ENCODE results near the gene MEGF9. TPM values are rescaled to one million over a fixed set of nuclear protein-coding genes. Genes with fewer than 3 reads are reported as not detected.

Gene MEGF9
- total and polyA plus RNA-seq, 2 donors (not counting 3 experiments of a cell fraction or from before 2014, with no cell fraction given) = 4.0 to 13.0 TPM

DNA sequence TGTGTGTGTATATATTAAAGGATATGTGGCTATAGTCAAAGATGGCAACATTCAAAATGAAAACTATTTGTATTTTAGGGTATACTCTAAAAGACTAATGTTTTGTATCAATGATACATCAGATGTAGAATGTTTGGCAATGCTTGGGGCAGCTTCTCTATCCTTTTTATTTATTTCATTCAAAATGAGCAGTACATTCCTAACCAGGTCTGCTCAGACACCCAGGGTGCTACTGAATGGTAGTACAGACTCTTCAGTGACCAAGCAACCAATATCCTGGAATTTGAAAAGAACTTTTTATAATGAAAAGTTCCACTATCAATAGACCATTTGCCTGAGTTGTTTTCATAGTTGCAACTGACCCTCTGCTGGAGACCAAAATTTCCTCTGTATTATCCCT, 23.9 kb downstream of the MEGF9 start:
- H3K4me1 ChIP-seq (ENCODE audit: control insufficient read depth, extremely low read depth, insufficient read depth, low read length) = peaks cover 8% of the 10 kb centered on the region
- no TSS peak for BruUV-seq (replicated peaks)
- H4K20me1 ChIP-seq (replicated peaks; ENCODE audit: control insufficient read depth, extremely low read depth, insufficient read depth, low read length) = no peaks in the 10 kb centered on the region
- H2AFZ ChIP-seq (ENCODE audit: low read depth, low read length) = no peak overlapping the region
- dilution Hi-C loops (cut with MboI; ENCODE audit: extremely low pct_ligation_motif_present, low sequenced_read_pairs) (no loop called here), intact Hi-C loops (cut with micrococcal nuclease) (no loop called here)
- ChIA-PET CTCF (no interaction called here), POLR2A (no interaction called here)
- FAIRE-seq (no peak), DNase-seq (ENCODE audit: low read depth, low spot score) (no peak)
- H3K9ac ChIP-seq (replicated peaks; ENCODE audit: extremely low read depth, insufficient read depth, low read length) = no peak overlapping the region
- H3K27me3 ChIP-seq (ENCODE audit: control insufficient read depth in 2 of 2, insufficient read depth in 2 of 2, low read length in 2 of 2) = no peaks in the 10 kb centered on the region
- no peaks in the 10 kb centered on the region for H3K36me3 ChIP-seq (ENCODE audit: control insufficient read depth in 2 of 2, extremely low read depth in 1 of 2, insufficient read depth in 2 of 2, low read length in 2 of 2)
- H3K9me3 ChIP-seq (replicated peaks; ENCODE audit: control insufficient read depth, insufficient read depth, low read length) = no peaks in the 10 kb centered on the region
- TF ChIP-seq, protein P1, sequence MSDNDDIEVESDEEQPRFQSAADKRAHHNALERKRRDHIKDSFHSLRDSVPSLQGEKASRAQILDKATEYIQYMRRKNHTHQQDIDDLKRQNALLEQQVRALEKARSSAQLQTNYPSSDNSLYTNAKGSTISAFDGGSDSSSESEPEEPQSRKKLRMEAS (IDR thresholded peaks at IDR 0.05; ENCODE audit: insufficient read depth, insufficient read length) = no peak
- TF ChIP-seq POLR2AphosphoS5 (IDR thresholded peaks at IDR 0.05; ENCODE audit: insufficient read depth, low read depth, low read length) = no peak
- no peak for TF ChIP-seq MYC (IDR thresholded peaks at IDR 0.05; ENCODE audit: low read depth, low read length)
- no peak for TF ChIP-seq POLR2A (IDR thresholded peaks at IDR 0.05; ENCODE audit: low read depth, low read length)
- no peak for TF ChIP-seq JUN (IDR thresholded peaks at IDR 0.05; ENCODE audit: borderline replicate concordance, insufficient read depth, insufficient read length, low read depth)
- TF ChIP-seq FOS (IDR thresholded peaks at IDR 0.05; ENCODE audit: borderline replicate concordance, insufficient read depth, low read length) = no peak
- no peak for TF ChIP-seq CTCF (IDR thresholded peaks at IDR 0.05; ENCODE audit: extremely low read depth in 1 of 2, insufficient read depth in 1 of 2, low read depth in 1 of 2, low read length in 2 of 2)
- no peak for TF ChIP-seq GATA2 (IDR thresholded peaks at IDR 0.05; ENCODE audit: insufficient read depth, insufficient read length, low read depth, low read length)
- no peak for TF ChIP-seq EZH2 (IDR thresholded peaks at IDR 0.05; ENCODE audit: borderline replicate concordance, low read depth, low read length, severe bottlenecking)
- no peak overlapping the region for H3K27ac ChIP-seq (ENCODE audit: insufficient read depth, low read depth, low read length)
- H3K4me2 ChIP-seq (ENCODE audit: insufficient read depth, low read length) = no peak overlapping the region
- no peaks in the 10 kb centered on the region for H3K79me2 ChIP-seq (ENCODE audit: control insufficient read depth, insufficient read depth, low read length)
- H3K4me3 ChIP-seq (replicated peaks in 1 of 3; ENCODE audit: insufficient read depth in 1 of 3, low read depth in 1 of 3, low read length in 3 of 3) = no peak overlapping the region
- H3K9me1 ChIP-seq (replicated peaks; ENCODE audit: control insufficient read depth, extremely low read depth, insufficient read depth, low read length) = no peaks in the 10 kb centered on the region
